ENCODE data around the gene ANKRD12.

- TF ChIP-seq, protein P1, sequence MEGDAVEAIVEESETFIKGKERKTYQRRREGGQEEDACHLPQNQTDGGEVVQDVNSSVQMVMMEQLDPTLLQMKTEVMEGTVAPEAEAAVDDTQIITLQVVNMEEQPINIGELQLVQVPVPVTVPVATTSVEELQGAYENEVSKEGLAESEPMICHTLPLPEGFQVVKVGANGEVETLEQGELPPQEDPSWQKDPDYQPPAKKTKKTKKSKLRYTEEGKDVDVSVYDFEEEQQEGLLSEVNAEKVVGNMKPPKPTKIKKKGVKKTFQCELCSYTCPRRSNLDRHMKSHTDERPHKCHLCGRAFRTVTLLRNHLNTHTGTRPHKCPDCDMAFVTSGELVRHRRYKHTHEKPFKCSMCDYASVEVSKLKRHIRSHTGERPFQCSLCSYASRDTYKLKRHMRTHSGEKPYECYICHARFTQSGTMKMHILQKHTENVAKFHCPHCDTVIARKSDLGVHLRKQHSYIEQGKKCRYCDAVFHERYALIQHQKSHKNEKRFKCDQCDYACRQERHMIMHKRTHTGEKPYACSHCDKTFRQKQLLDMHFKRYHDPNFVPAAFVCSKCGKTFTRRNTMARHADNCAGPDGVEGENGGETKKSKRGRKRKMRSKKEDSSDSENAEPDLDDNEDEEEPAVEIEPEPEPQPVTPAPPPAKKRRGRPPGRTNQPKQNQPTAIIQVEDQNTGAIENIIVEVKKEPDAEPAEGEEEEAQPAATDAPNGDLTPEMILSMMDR (IDR thresholded peaks at IDR 0.05) = no peak
- TF ChIP-seq EP300 (IDR thresholded peaks at IDR 0.05) (no peak), POLR2A (IDR thresholded peaks at IDR 0.05) (no peak)
Measured at GRCh38 chr18:9150121-9150520, 13.5 kb downstream of the ANKRD12 start.

Data from upper lobe of left lung (tissue), 4 donors.